Right lung (tissue), 5 donors: ENCODE data around the gene CTIF. TPM values are rescaled to one million over a fixed set of nuclear protein-coding genes. Genes with fewer than 3 reads are reported as not detected.

ENCODE experiments used
- DNase-seq, 2 donors: peaks; one replicate each; pipeline ENCODE4 v3.0.0-alpha.2; 2013
- polyA plus RNA-seq, 5 donors: library from polyadenylated mRNA; unstranded; fragments of 120-200 nt; gene quantifications; one replicate each; pipeline versions ENCODE4 v1.2.1 to v1.2.3, GENCODE V29; 2013; ENCODE audit warnings: inconsistent platforms in 1 of 5, low replicate concordance in 1 of 5; ENCODE audit not compliant: insufficient read length in 5 of 5, insufficient read depth in 1 of 5

CTIF gene
- polyA plus RNA-seq, 5 donors: 21.9 to 37.3 (median 32.3) TPM

DNA sequence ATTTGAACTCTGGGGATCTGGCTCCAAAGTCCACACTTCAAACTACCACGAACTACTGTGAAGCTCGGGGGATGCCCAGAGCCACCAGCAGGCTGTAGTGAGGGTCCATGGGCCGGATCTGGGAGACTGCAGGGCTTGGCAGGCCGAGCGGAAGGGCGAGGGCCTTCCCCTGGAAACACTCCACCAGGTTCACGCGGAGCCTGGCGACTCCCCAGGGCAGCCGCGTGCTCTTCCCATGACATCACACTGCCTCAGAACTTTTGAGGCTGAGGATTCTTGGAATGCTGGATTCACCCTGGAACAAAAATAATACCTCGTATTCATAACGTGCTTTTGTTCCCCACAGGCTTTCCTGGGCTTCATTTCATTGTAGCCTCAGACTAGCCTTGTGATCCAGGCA is 210.9 kb downstream of the CTIF start:
- no peak for DNase-seq

DNA sequence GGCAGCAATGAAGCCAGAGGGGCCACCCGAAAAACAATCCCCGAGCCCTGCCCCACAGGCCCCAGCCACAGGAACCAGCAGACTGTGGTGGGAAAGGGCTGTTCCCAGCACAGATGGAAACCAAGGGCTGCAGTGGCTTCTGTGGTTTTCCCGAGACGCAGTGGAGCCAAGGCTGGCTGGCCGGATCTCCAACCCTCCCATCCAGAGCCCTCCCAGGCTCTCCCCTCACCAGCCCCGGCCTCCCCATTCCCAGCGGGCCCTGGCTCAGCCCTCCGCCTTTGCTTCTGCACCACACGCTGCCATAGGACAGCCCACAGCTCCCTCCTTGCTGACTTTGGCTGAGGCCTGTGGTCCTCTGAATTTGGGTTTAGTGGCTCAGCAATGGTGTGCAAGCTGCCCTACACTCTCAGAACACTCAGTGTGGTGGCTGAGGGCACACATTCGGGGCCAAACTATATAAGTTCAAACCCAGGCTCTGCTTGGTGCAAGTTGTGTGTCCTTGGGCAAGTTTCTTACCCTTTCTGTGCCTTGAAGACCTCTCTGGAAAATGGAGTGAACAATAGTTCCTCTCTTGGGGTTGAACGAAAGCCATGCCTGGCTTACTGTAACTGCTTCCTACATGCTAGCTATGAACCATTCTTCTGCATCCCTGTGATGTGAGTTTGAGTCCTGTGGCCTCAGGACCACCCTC is 211.8 kb downstream of the CTIF start:
- no peak for DNase-seq

DNA sequence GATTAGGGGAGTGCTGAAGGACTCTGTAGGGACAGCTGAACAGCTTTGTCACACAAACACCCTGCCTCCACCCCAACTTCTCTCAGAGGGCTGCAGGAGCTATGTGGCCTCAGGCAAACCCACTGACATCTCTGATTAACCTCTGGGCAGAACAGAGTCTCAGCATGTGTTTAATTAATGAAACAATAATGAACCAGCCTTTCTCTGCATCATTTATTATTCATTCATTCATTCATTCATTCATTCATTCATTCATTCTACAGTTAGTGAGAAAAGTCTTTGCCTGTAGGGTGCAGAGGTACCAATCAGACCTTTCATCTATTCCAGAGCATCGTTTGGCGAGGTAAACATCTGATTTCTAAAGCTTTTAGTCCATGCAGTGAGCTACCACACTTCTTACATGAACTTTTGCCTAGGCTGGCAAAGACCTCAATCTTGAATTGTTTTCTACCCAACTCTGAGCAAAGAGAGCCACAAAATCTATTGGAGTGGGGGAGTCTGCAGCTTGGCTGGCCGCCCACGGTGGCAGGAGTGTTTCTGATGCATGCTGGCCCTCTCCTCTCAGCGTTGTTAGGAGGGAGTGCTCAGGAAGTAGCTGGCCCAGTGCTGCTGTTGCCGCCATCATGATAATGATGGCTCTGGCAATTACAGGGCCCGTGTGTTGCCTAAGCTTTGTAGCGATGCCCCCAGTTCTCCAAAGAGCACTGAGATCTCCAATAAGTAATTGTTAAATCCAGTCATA is 213.1 kb downstream of the CTIF start:
- no peak for DNase-seq

DNA sequence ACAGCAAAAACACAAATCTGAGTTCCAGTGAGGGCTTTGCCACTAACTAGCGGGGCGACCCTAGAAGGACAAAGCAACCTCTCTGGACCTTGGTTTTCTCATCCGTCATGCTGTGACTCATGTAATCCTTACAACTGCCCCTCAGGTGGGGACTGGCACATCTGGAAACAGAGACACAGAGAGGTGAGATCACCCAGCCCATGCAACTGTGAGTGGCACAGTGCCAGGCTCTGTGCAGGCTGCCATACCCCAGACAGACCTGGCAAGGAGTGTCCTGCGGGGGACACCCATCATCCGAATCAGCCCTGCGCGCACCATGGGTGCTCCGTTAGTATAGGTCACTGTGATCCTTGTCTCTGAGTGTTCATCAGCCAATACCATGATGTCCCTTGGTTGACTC is 213.6 kb downstream of the CTIF start:
- no peak for DNase-seq

DNA sequence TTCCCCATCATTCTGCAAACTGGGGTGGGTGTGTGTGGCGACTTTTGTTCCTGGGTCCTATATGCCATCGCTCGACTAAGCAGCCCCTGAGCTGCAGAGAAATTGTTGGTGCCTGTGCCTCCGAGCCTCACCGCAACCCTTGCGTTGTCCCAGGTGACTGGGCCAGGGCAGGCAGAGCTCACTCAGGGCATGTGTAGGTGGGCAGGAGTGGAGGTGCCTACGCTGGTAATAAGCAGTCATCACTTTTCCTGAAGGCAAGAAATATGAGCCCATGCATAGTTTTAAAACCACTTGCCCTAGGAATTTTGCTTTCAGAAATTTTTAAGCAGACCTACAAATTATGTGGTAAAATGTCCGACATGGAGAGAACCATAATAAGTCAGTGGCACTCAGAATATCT is 214.1 kb downstream of the CTIF start:
- DNase-seq: no peak

DNA sequence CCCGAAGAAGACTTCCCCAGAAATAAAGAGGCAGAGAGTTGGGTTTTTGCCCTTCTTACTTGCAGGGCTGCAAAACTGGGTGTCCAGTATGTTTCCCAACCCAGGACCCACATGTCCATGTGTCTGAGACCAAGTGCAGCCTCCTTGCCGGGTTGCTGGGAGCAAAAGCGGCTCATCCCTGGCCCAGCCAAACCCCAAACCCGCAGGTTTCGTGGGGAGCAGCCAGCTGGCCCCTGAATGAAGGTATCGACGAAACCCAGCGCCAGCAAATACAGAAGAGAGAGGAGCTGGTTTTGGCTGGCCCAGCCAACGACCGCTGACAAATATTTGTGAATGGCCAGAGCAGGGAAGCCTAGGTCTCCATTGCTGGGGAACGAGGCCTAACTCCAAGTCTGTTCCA is 214.9 kb downstream of the CTIF start:
- no peak for DNase-seq

DNA sequence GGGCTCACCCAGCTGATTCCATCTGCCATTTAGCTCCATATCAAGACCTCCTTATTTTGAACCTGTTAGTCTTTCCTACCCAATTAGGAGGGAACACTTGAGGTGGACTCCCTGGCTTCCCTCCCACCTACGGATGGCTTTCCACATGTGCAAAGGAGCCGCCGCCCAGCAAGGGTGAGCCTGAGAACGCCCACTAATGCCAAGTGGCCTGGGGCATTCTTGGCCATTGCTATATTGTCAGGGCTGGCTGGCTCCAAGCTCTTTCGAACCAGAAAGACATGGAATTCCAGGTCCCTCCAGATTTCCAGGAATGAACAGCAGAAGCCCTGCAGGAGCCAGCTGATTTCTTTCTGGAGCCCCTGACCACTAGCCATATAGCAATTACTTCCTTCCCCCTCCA is 215.7 kb downstream of the CTIF start:
- DNase-seq: no peak

DNA sequence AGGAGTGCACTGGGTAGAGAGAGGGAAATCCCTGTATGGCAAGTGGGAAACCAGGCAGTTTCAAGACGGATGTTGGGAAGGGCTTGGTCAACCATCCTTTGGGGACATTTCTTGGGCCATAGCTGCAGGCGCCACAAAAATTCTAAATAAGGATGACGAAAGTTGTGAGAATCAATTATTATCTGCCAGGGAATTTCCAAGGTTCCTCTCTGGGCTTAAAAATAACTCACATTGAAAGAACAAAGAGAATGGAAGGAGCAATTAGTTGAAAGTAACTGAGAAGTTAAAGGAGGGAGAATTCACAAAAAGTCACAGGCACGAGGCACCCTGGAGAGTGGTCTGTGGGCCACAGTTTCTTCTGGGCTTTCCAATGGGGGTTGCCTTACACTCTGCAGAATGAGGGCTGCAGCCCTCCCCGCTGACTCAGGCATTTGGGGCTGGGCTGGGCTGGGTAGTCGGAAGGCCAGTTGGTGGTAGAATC is 216.2 kb downstream of the CTIF start:
- no peak for DNase-seq

DNA sequence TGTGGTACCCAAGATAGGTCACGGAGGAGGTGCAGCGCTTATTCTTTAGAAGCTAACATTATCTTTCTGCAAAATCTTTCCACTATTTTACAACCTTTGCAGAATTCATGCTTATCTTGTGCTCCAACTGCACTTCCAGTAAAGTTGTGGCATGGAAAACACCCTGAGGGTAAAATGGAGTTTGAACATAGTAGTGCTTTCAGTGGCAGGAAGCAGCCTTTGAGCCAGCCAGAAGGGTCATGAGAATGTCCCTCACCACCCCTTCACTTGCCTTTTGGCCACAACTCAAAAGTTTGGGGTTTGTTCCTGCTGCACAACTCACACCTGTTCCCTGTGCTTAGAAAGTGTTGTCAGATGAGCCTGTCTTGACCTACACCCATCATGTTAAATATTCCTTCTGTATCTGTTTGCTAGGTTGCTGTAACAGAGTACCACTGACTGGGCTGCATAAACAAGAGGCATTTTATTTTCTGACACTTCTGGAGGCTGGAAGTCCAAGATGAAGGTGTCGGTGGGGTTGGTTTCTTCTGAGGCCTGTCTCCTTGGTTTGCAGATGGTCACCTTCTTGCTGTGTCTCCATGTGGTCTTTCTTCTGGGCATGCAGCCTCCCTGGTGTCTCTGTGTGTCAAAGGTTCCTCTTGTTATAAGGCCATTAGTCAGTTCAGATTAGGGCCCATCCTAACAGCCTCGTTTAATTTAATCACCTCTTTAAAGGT is 217.8 kb downstream of the CTIF start:
- no peak for DNase-seq

DNA sequence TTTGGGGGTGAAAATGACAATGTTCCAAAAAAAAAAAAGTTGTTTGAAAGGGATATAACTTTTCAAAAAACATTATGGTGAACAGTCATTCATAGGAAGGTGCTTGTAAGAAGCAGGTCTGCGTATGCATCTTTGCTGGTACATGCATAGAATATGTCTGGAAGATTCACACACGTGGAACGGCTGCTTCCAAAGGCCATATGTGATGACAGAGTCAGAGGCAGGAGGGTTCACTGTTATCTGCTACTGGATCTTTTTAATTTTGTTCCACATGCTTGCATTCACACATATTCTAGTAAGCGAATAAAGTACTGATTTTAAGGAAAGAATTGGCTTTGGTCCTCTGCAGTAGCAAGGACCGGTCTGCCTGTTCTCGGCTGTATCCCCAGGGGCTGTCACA is 218.5 kb downstream of the CTIF start:
- DNase-seq: no peak

DNA sequence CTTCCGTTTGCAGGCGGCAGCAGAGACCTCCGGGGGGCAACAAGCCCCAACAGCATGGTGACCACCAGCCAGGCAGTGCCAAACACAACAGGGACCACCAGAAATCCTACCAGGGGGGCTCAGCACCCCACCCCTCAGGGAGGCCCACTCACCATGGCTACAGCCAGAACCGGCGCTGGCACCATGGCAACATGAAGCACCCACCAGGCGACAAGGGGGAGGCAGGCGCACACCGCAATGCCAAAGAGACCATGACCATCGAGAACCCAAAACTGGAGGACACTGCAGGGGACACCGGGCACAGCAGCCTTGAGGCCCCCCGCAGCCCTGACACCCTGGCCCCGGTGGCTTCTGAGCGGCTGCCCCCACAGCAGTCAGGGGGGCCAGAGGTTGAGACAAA is 219.1 kb downstream of the CTIF start:
- no peak for DNase-seq

DNA sequence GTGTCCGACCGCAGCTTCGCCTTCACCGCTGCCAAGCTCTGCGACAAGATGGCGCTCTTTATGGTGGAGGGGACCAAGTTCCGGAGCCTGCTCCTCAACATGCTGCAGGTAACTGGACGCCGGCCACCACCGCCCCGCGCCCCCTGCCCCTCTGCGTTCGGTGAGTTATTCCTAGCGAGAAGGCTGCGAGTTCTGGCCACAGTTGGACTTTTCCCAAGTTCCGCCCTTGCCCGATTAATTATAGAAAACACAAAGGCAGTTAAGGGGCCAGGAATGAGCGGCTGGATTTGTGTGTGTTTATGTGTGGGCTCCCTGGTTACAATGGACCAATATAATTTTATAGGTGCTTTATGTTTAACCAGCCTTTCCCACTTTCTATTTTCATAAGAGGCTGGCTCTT is 222.8 kb downstream of the CTIF start:
- no peak for DNase-seq

DNA sequence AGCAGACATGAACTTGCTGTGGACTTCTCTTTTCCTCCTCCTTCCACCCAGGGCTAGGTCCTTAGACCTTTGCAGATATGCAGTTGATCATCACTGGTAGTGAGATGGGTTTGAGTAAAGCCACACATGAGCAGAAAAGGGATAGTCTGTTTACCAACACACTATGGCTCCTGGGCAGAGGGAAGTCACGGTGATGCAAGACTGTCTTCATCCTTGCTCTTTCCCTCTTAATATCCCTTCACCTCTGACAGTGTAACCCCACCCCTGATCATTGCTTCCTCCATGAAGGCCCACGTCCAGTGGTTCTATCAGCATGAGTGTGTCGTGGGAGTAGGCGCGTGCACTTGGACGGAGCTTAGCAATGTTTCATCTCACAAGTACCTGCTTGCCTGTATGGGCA is 223.2 kb downstream of the CTIF start:
- DNase-seq: no peak

DNA sequence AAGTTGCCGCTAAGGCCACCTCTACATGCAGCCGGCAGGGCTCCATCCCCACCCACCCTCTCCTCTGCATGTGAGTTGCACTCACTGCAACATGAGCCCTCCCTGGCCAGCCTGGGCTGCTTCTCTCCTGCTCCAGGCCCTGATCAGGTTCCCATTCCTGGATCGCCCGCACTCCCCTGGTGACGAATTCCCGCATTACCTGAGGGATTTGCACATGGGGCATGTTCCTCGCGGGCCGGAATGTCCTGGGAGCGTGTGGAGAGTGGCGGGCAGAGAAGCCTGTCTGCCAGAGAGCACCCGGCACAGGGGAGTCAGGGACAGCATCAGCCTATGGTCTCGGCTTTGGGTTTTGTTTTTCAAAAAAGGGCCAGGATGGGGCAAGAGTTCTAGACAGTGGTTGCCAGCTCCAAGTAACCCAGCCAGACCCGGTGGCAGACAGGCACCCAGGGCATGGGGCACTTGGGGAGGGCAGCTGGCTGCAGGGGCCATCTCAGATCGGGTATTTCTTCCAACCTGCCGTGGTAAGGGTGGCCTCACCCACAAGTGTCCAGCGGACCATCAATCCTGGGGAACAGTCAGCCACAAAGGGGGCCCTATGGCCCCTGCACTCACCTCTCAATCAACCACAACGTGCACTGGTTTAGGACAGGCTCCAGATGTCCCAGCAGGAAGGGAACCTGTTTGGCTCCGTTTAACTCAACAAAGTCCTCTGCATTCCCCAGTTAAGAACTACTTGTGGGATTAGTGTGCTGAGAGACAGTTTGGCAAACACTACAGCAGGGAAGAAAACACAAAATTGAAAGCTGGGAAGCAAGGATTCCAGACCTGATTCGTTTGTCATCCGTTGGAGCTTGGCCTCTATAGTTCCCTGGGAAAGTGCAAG is 224.2 kb downstream of the CTIF start:
- DNase-seq: no peak

DNA sequence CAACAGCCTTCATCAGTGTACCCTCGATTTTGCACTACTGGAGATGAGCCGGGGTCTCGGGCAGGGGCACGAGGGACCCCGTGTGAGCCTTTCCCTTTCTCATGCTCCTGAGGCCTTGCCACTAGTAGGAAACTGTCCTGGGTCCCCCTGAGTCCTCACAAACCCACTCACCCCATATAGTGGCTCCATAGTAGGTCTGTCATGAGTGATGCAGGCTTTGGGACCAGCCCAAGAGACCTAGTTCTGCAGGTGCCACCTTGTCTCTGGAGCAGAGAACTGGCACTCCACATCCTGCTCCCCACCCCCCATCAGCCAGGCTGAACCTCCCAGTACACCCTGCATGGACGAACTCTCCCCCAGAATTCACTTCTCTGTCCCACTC is 224.9 kb downstream of the CTIF start:
- no peak for DNase-seq

DNA sequence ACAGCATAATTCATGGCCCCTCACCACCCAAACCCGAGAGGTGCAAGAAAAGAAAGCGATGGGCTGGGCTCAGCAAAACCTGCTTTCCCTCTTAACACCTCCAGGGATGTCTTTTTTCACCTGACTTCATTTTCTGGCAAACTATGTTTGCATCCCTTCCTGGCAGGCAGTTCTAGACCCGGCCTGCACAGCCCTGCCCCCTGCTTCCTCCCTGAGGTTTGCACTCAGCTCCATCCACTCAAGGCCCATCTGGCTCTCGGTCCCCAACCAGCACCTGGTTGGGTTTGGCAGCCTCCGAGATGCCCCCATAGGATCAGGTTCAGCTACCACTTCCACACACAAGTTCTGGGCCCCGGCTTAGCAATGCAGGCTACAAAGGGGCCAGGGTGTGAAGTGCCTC is 226.2 kb downstream of the CTIF start:
- no peak for DNase-seq

DNA sequence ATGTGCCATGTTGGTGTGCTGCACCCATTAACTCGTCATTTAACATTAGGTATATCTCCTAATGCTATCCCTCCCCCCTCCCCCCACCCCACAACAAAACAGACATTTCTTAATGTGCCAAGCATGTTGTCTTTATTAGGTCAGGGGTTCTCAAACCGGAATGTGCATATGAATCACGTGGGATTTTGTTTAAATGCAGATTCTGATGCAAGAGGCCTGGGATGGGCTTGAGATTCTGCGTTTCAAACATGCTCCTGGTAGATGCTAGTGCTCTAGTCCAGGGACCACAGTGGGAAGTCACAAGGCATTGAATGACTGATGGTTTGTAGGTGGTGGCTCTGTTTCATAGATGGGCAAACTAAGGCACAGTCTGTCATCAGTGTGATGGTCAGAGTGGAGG is 227.2 kb downstream of the CTIF start:
- DNase-seq: no peak

DNA sequence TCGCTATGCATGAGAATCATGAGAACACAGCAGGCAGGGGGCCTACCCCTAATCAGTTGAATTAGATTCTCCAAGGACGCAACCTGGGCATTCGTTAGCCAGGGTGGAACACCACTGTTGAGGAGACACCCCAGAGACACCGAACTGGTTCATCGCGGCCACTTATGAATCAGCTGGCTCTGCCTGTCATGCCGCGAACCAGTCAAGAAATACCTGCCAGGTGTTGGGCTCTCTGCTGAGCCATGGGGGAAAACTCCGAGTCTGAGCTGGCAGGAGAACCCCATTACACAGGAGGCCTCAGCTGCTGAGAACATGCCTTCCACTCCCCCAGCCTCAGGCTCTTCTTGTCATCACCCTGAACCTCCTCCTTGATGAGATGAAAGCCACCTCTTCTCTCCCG is 227.7 kb downstream of the CTIF start:
- DNase-seq: no peak

DNA sequence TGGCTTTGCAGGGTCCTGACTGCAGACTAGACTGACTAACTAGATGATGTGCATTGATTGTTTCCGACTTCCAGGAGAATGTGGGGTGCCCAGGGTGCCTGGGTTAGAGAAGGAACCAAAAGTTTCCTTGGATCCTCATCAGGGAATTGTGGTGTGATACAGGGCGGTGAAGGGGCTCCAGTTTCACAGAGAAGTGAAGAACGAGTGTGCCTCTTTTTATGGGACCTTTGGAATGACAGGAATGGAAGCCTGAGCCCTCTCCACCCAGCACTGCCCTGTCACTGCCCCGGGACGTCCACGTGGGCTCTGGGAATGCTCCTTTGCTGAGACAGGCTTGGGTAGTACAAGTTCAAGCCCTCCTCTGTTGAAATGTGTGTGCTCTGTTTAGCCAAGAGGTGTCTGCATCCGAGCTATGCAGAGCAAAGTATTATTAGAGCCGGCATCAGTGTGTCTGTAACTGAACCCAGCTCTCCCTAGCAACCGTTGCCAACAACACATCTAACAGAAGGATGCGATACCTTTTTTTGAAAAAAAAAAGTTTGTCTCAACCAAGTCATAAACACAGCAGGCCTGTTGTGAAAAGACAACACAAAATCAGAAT is 228.4 kb downstream of the CTIF start:
- DNase-seq: no peak

DNA sequence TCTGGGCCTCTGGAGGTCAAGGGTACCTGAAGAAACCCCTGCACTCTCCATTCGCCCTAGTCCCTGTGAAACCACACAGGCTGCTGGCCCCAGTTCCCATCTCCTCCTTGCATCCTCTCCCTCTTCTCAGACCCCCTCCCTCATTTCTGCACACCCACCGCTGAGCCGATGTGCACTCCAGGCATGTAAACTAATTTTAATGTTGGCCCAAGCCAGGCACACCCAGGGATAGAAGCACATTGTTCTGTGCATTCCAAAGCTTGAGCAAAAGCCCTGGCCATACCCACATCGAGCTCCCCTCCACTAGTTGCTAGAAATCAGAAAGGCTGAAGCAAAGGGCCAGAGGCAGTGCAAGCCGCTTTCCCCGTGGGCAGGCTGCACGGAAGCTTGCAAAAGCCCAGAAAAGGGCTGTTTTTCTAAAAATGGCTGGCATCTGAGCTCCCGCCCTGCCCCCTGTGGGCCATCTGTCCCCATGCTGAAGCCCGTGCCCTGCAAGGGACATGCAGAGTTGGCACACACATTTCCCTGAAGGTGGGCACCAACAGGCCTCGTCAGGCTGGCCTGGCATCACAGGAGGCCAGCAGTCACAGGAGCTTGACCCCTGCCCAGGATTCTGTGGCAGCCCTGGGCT is 230.3 kb downstream of the CTIF start:
- no peak for DNase-seq

DNA sequence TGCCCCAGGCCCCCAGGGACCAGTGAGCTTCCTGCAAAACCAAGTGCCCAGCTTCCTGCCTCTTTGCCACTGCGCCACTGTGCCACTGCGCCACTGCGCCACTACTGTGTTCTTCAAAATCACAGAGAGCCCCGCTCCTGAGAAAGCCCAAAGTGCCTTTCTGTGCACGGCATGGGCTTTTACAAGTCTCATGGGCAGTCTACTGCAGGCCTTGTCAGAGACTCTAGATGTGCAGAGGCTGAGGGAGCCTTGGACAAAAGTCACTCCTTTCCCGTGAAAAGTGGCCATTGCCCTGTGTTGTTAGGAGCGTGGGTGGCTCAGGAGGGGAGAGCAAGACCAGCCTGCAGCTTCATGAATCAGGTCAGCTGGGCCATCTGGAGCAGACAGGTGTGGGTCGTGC is 231.4 kb downstream of the CTIF start:
- DNase-seq: no peak
